Prostate gland (tissue), 2 donors: ENCODE data around the gene ASGR1. TPM values are rescaled to one million over a fixed set of nuclear protein-coding genes. Genes with fewer than 3 reads are reported as not detected.

Source experiments
- DNase-seq: peaks from one replicate; pipeline ENCODE4 v3.0.0-alpha.2; 2019; ENCODE audit warnings: low spot score
- H3K27ac ChIP-seq, 2 donors: fragments of 200-600 bp; sonication (generic); 2 replicates each; pipeline ENCODE4 v1.5.1; 2017 to 2019
- H3K27me3 ChIP-seq: fragments of 200-600 bp; sonication (generic); replicated peaks from 2 replicates; pipeline ENCODE4 v1.5.1; 2019; ENCODE audit not compliant: insufficient read depth
- H3K36me3 ChIP-seq, 2 donors: fragments of 200-600 bp; sonication (generic); 1 replicate in 1 of 2; 2 replicates in 1 of 2; pipeline versions ENCODE4 v1.5.1 to v1.8.1; 2017 to 2019
- H3K4me1 ChIP-seq: fragments of 200-600 bp; sonication (generic); replicated peaks from 2 replicates; pipeline ENCODE4 v1.5.1; 2019
- H3K4me3 ChIP-seq, 2 donors: fragments of 200-600 bp; sonication (generic); 2 replicates each; pipeline ENCODE4 v1.5.1; 2017 to 2019
- H3K9me3 ChIP-seq: fragments of 200-600 bp; sonication (generic); 2 replicates; pipeline ENCODE4 v1.5.1; 2017
- CTCF ChIP-seq, 4 experiments: fragments of 200-600 bp in 2 of 4; fragments of 450-650 bp in 2 of 4; sonication (generic) in 2 of 4; IDR thresholded peaks; 1 replicate in 3 of 4; 2 replicates in 1 of 4; pipeline ENCODE4 v1.5.1; 2016 to 2019; ENCODE audit warnings: antibody characterized with exemption in 4 of 4, mild to moderate bottlenecking in 2 of 4, moderate library complexity in 2 of 4
- POLR2A ChIP-seq: fragments of 450-650 bp; IDR thresholded peaks from one replicate; pipeline ENCODE4 v1.6.1; 2016; ENCODE audit warnings: antibody characterized with exemption, mild to moderate bottlenecking
- POLR2AphosphoS5 ChIP-seq: sonication (generic); formaldehyde crosslinking; IDR thresholded peaks from one replicate; pipeline ENCODE4 v1.6.1; 2017; ENCODE audit warnings: antibody characterized with exemption
- WGBS: methylation state at CpG from one replicate; pipeline ENCODE4 v1.1.5; 2018; 5-methylcytosine and 5-hydroxymethylcytosine counted together
- intact Hi-C: fragments of 100-400 bp; cut with DNase I; formaldehyde crosslinking; loops from one replicate; pipeline ENCODE4 v1.14.2; 2022
- total RNA-seq, 2 donors: library from RNA; depleted of rRNA; stranded (reverse); fragments of >200 nt; gene quantifications; one replicate each; pipeline ENCODE4 v1.1.0, GENCODE V29; 2016

ASGR1 gene
- total RNA-seq, 2 donors from 2014 or later: 0.50 to 9.4 TPM

DNA sequence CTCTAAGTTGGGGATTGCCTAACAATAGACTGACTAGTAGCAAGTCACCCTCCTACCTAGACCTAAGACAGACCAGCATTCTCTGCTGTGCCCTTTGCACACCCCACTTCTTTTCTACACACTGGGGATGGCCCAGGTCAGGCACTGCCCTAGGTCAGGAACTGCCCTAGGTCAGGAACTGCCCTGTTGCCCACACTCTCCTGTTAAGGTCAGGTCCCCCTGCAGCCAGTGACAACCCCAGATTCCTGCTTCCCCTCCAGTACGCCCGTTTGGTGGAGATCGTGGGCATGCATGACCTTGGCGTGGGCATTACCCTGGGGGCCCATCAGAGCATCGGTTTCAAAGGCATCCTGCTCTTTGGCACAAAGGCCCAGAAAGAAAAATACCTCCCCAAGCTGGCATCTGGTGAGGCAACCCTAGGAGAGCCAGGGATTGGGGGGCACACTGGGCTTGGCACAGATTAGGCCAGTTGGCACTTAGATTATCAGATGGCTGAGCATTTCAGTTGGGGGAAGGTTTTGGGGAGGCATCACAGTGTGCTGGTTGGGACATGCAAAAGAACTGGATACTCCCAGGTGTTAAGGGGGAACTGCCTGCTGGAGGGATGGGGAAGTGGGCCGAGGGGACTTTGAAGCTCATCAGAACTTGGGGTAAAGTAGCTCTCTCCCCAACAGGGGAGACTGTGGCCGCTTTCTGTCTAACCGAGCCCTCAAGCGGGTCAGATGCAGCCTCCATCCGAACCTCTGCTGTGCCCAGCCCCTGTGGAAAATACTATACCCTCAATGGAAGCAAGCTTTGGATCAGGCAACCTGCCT lies 42.3 kb upstream of the ASGR1 start:
- intact Hi-C loops: no loop called here
- 69% methylated on average over 10 of the region's 10 CpGs for WGBS
- H3K9me3 ChIP-seq: no peaks in the 10 kb centered on the region
- no peak for DNase-seq
- peak overlapping the region; percentile 74 to 86 for H3K4me3 ChIP-seq
- H3K36me3 ChIP-seq: peaks cover 0 to 20% of the 10 kb centered on the region in 2 donors
- TF ChIP-seq POLR2A: no peak
- TF ChIP-seq CTCF (IDR thresholded peaks at IDR 0.05): no peak
- H3K27ac ChIP-seq: peak overlapping the region; percentile 97 to 99
- peaks cover 18% of the 10 kb centered on the region for H3K4me1 ChIP-seq
- no peaks in the 10 kb centered on the region for H3K27me3 ChIP-seq

DNA sequence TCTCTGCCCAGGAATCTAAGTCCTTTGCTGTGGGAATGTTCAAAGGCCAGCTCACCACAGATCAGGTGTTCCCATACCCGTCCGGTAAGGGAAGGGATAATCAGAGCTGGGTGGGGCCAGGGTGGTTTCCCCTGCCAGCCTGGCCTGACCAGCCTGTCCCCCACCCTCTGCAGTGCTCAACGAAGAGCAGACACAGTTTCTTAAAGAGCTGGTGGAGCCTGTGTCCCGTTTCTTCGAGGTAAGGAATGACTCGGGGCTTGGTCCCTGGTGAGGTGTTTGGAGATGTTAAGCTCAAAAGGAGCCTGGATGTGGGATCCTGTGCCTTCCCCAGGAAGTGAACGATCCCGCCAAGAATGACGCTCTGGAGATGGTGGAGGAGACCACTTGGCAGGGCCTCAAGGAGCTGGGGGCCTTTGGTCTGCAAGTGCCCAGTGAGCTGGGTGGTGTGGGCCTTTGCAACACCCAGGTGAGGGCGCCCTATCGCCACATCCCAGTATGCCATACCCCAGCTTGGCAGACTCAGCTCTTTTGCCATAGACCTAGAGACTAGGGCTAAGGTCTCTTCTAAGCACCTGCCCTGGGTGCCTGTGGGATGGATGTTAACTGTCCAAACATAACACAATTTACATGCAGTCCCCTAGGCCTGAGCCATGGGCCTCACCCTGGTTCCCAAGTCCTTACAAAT lies 41.6 kb upstream of the ASGR1 start:
- 18% methylated on average over 11 of the region's 11 CpGs for WGBS
- peak overlapping the region; percentile 97 to 99 for H3K27ac ChIP-seq
- TF ChIP-seq POLR2AphosphoS5: peak; percentile 40
- TF ChIP-seq CTCF (IDR thresholded peaks at IDR 0.05): peak in 3 of 4 experiments; percentile 32 to 60 (median 51)
- no peak for TF ChIP-seq POLR2A
- peaks cover 18% of the 10 kb centered on the region for H3K4me1 ChIP-seq
- intact Hi-C loops: no loop called here
- H3K4me3 ChIP-seq: peak overlapping the region; percentile 74 to 86
- peaks cover 0 to 20% of the 10 kb centered on the region in 2 donors for H3K36me3 ChIP-seq
- H3K27me3 ChIP-seq: no peaks in the 10 kb centered on the region
- H3K9me3 ChIP-seq: no peaks in the 10 kb centered on the region
- peak; percentile 79 for DNase-seq

DNA sequence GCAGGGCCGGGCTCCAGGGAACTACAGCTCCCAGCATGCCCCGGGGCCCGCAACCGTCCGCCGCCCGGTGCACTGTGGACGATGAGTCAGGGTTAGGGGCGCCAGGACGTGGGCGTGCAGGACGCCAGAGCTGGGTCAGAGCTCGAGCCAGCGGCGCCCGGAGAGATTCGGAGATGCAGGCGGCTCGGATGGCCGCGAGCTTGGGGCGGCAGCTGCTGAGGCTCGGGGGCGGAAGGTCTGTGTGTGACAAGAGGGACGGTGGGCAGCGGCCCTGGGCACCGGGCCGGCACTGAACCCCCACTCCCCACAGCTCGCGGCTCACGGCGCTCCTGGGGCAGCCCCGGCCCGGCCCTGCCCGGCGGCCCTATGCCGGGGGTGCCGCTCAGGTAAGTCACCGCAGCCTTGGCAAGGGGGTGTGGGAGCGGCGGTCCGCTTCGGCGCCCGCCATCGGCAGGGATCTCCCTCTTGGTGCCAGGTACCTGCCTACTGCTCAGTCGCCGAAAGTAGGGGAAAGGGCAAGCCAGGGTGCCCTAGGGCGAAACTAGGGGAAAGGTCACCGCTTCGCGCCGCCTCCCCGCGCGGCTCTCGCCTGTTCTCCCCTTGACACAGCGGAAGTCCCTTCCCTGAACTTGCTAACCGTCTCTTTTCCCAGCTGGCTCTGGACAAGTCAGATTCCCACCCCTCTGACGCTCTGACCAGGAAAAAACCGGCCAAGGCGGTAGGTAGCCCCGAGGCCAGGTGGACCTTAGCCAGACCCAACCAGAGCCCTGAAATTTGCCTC lies 40.8 kb upstream of the ASGR1 start, which contains the start of the genes ACADVL and DLG4:
ACADVL (plus strand) TSS at position 127 of the 781 bp plus-strand sequence; CDS start at position 174, 47 bp downstream.
DLG4 (minus strand) TSS at position 25 of the 781 bp plus-strand sequence.
- Histone ChIP-seq H3K27me3 (no peaks in the 10 kb centered on the region), H3K4me3 (peak within 1 kb of the TSS; percentile 74 to 86), H3K9me3 (no peaks in the 10 kb centered on the region), H3K36me3 (peaks cover 0 to 20% of the 10 kb centered on the region in 2 donors), H3K27ac (peak within 1 kb of the TSS; percentile 97 to 99), H3K4me1 (peaks cover 18% of the 10 kb centered on the region)
- intact Hi-C loops: no loop called here
- DNase-seq: peak; percentile 88
- WGBS: under 1% methylated on average over 44 of the region's 63 CpGs
- TF ChIP-seq POLR2AphosphoS5 (peak; percentile 92), POLR2A (peak; percentile 76), CTCF (IDR thresholded peaks at IDR 0.05) (peak in 1 of 4 experiments; percentile 13)

GRCh38 chr17:7219229-7219811 lies 40.1 kb upstream of the ASGR1 start:
- TF ChIP-seq CTCF (IDR thresholded peaks at IDR 0.05) (no peak), POLR2A (no peak), POLR2AphosphoS5 (no peak)
- intact Hi-C loops: no loop called here
- Histone ChIP-seq H3K27me3 (no peaks in the 10 kb centered on the region), H3K9me3 (no peaks in the 10 kb centered on the region), H3K27ac (peak overlapping the region; percentile 97 to 99), H3K4me1 (peaks cover 18% of the 10 kb centered on the region), H3K36me3 (peaks cover 0 to 15% of the 10 kb centered on the region in 2 donors), H3K4me3 (peak overlapping the region; percentile 74 to 86)
- 17% methylated on average over 12 of the region's 12 CpGs for WGBS
- DNase-seq: no peak
